PC-9 (cell line): ENCODE data around the gene LAMC1. TPM values are rescaled to one million over a fixed set of nuclear protein-coding genes. Genes with fewer than 3 reads are reported as not detected.
"Not testable (repeated sequence)": the region's sequence is repeated elsewhere in the genome, so short reads cannot be mapped to it uniquely, and the experiment has no call there.

Experiments used
- BruUV-seq: library from RNA; stranded (reverse); fragments of 400-500 nt; replicated peaks from 2 replicates; lab custom pipeline; 2021; lab: Mats Ljungman, UMichigan
- CTCF ChIA-PET: fragments of 300-600 bp; sonication (Branson Sonifier 250); formaldehyde crosslinking; loops from one replicate; lab custom pipeline; 2022; ENCODE audit warnings: antibody characterized with exemption; lab: Charles Lee
- POLR2A ChIA-PET: fragments of 300-600 bp; sonication (Branson Sonifier 250); formaldehyde crosslinking; loops from one replicate; lab custom pipeline; 2022; ENCODE audit warnings: antibody characterized with exemption; ENCODE audit not compliant: unreplicated experiment; lab: Charles Lee
- DNase-seq, 2 experiments: peaks; one replicate each; pipeline versions ENCODE4 v3.0.0 to v3.0.0-alpha.2; 2015 to 2022; ENCODE audit warnings: mixed read lengths in 1 of 2
- H2AFZ ChIP-seq: fragments of 200-600 bp; sonication (generic); 2 replicates; pipeline ENCODE4 v1.8.1; 2017; ENCODE audit warnings: antibody characterized with exemption
- H3F3A ChIP-seq: fragments of 200-600 bp; sonication (generic); 2 replicates; pipeline ENCODE4 v1.8.1; 2017; ENCODE audit warnings: antibody characterized with exemption, mild to moderate bottlenecking, low read depth; ENCODE audit not compliant: insufficient read depth
- H3K27ac ChIP-seq: fragments of 200-600 bp; sonication (generic); 2 replicates; pipeline ENCODE4 v1.6.1; 2016; ENCODE audit warnings: mixed run types
- H3K27me3 ChIP-seq: fragments of 200-600 bp; sonication (generic); 2 replicates; pipeline ENCODE4 v1.6.1; 2016; ENCODE audit warnings: low read depth, mixed run types; ENCODE audit not compliant: insufficient read depth
- H3K36me3 ChIP-seq: fragments of 200-600 bp; sonication (generic); 2 replicates; pipeline ENCODE4 v1.6.1; 2016; ENCODE audit warnings: low read depth, mixed run types
- H3K4me1 ChIP-seq: fragments of 200-600 bp; sonication (generic); replicated peaks from 2 replicates; pipeline ENCODE4 v1.6.1; 2016; ENCODE audit warnings: mixed run types; ENCODE audit not compliant: insufficient read depth
- H3K4me2 ChIP-seq: fragments of 200-600 bp; sonication (generic); 2 replicates; pipeline ENCODE4 v1.6.1; 2017; ENCODE audit warnings: mixed run types
- H3K4me3 ChIP-seq: fragments of 200-600 bp; sonication (generic); 2 replicates; pipeline ENCODE4 v1.6.1; 2016; ENCODE audit warnings: mixed run types
- H3K79me2 ChIP-seq: fragments of 200-600 bp; sonication (generic); 2 replicates; pipeline ENCODE4 v1.6.1; 2017; ENCODE audit warnings: low read depth, mixed run types
- H3K9me2 ChIP-seq: fragments of 200-600 bp; sonication (generic); 2 replicates; pipeline ENCODE4 v1.8.1; 2017; ENCODE audit warnings: mild to moderate bottlenecking; ENCODE audit not compliant: insufficient read depth
- H3K9me3 ChIP-seq: fragments of 200-600 bp; sonication (generic); 2 replicates; pipeline ENCODE4 v1.8.1; 2016; ENCODE audit warnings: low read depth; ENCODE audit not compliant: insufficient read depth
- H4K20me1 ChIP-seq: fragments of 200-600 bp; sonication (generic); 2 replicates; pipeline ENCODE4 v1.8.1; 2017; ENCODE audit not compliant: insufficient read depth
- CTCF ChIP-seq: fragments of 200-600 bp; sonication (generic); conservative IDR thresholded peaks from 2 replicates; pipeline ENCODE4 v1.6.1; 2017; ENCODE audit warnings: mixed run types, antibody characterized with exemption, mild to moderate bottlenecking, moderate library complexity
- EZH2 ChIP-seq: fragments of 200-600 bp; sonication (generic); IDR thresholded peaks from 2 replicates; pipeline ENCODE4 v1.8.0; 2017; ENCODE audit warnings: antibody characterized with exemption, low read depth
- intact Hi-C: fragments of 100-400 bp; cut with micrococcal nuclease; formaldehyde crosslinking; loops from one replicate; pipeline ENCODE4 v1.10.0; 2022; ENCODE audit not compliant: unreplicated experiment
- total RNA-seq: library from RNA; stranded (reverse); gene quantifications from 2 replicates; pipeline ENCODE4 v1.2.3, GENCODE V29; 2021

The LAMC1 gene
- total RNA-seq, 1 experiment from 2014 or later, result 95.5 TPM

DNA sequence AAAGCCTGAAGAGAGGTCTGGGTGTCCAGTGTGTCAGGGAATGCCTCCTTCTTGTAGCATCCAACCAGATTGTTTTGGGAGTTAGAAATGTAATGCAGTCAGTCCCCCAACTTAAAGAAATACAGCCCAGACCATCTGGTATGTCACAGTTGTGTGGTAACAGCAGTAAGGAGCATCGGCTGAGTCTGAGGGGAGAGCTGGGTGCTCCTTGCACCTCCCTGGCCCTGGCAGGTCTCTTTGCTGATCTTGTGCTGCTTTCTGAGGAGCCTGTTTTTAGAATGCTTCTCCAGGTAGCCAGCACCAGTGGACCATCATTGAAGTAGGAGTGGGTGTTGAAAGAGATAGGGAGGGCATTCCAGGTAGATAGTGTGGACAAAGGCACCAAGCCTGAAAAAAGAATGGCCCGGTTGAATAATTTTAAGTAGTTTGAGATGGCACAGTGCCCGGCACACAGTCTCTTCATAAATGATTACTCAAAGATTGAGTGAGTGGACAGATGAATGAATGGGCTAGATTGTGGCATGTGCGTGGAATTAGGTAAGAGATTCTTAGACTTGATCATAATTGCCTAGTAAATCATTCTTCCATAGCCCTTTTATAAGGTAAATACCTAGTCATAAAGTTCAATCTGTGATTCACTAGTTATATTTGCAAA, 46.5 kb downstream of the LAMC1 start:
- Histone ChIP-seq H3K4me1 (peaks cover 13% of the 10 kb centered on the region; the same call in 1 of the 2 replicates), H3K9me3 (no peaks in the 10 kb centered on the region), H3K4me2 (peak overlapping the region; percentile 17; the same call in 1 of the 2 replicates), H3K9me2 (no peaks in the 10 kb centered on the region), H3K27me3 (no peaks in the 10 kb centered on the region), H3K4me3 (no peak overlapping the region), H4K20me1 (peaks cover 7% of the 10 kb centered on the region; the same call in 1 of the 2 replicates), H3K27ac (no peak overlapping the region), H2AFZ (no peak overlapping the region), H3K36me3 (no peaks in the 10 kb centered on the region), H3K79me2 (peaks cover 91% of the 10 kb centered on the region), H3F3A (peaks cover 30% of the 10 kb centered on the region)
- CTCF ChIA-PET, result no interaction called here
- no TSS peak for BruUV-seq
- intact Hi-C loops, result no loop called here
- TF ChIP-seq EZH2 (no peak), CTCF (no peak)
- POLR2A ChIA-PET, result no interaction called here
- peak in 1 of 2 experiments; percentile 78 for DNase-seq

DNA sequence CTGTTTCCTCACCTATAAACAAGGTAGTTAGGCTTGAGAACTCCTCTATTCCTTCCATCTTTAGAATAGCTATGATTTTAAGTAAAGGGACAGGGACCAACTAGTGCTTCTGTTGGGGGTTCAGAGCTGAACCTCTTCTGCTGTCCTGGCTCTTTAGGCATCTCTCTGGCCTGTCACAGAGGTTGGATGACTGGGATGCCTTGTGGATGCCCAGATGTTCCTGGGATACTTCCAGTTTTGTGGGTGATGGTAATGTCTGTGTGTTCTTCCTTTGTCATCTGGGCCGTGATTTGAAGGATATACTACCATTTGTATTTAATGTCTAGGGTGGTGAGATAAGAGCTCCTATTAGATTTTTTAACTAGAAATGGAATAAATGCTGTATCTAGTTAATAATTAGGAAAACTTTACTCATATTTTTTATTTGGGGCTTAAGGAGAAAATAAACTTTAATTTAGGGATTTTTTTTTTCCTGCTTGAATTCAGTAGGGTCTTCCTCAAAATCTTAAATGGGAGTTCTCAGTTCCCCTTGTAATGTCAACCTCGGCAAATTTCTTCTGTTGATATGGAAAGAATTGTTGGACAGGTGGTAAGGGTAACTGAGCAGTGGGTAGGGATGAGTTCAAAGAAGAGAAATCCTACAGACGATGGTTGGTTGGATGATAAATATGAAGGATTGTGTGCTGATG, 47.2 kb downstream of the LAMC1 start:
- Histone ChIP-seq H3K27me3 (no peaks in the 10 kb centered on the region), H3K79me2 (peaks cover 87% of the 10 kb centered on the region), H3F3A (peaks cover 27% of the 10 kb centered on the region), H2AFZ (no peak overlapping the region), H3K36me3 (no peaks in the 10 kb centered on the region), H4K20me1 (peaks cover 7% of the 10 kb centered on the region; the same call in 1 of the 2 replicates), H3K4me1 (peaks cover 13% of the 10 kb centered on the region; the same call in 1 of the 2 replicates), H3K4me2 (no peak overlapping the region), H3K4me3 (no peak overlapping the region), H3K9me3 (no peaks in the 10 kb centered on the region), H3K27ac (no peak overlapping the region), H3K9me2 (no peaks in the 10 kb centered on the region)
- TF ChIP-seq CTCF (no peak), EZH2 (no peak)
- intact Hi-C loops, result no loop called here
- CTCF ChIA-PET, result no interaction called here
- BruUV-seq, result no TSS peak
- no peak for DNase-seq
- POLR2A ChIA-PET, result no interaction called here

GRCh38 chr1:183070923-183071618, 47.9 kb downstream of the LAMC1 start:
- no peak overlapping the region for H3K4me3 ChIP-seq
- CTCF ChIA-PET, result no interaction called here
- no peak overlapping the region for H3K4me2 ChIP-seq
- H3K36me3 ChIP-seq, result no peaks in the 10 kb centered on the region
- H3K9me2 ChIP-seq, result no peaks in the 10 kb centered on the region
- TF ChIP-seq CTCF, result no peak
- TF ChIP-seq EZH2, result no peak
- intact Hi-C loops, result no loop called here
- no peaks in the 10 kb centered on the region for H3K27me3 ChIP-seq
- no TSS peak for BruUV-seq
- no peak for DNase-seq
- H3F3A ChIP-seq, result peaks cover 27% of the 10 kb centered on the region
- no peak overlapping the region for H3K27ac ChIP-seq
- no peak overlapping the region for H2AFZ ChIP-seq
- no peaks in the 10 kb centered on the region for H3K9me3 ChIP-seq
- POLR2A ChIA-PET, result no interaction called here
- peaks cover 80% of the 10 kb centered on the region for H3K79me2 ChIP-seq
- H4K20me1 ChIP-seq, result peaks cover 7% of the 10 kb centered on the region; the same call in 1 of the 2 replicates
- H3K4me1 ChIP-seq, result peaks cover 13% of the 10 kb centered on the region; the same call in 1 of the 2 replicates

DNA sequence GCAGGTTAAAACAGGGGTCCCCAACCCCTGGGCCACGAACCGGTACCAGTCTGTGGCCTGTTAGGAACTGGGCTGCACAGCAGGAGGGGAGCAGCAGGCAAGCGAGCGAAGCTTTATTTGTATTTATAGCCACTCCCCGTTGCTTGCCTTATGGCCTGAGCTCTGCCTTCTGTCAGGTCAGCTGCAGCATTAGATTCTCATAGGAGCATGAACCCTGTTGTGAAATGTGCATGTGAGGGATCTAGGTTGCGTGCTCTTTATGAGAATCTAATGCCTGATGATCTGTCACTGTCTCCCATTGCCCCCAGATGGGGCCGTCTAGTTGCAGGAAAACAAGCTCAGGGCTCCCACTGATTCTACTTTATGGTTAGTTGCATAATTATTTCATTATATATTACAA, 49.4 kb downstream of the LAMC1 start:
- peaks cover 83% of the 10 kb centered on the region for H3K79me2 ChIP-seq
- H3F3A ChIP-seq, result peaks cover 27% of the 10 kb centered on the region
- ChIA-PET POLR2A (interaction anchor here (0.6 kb wide), 2 partner anchors 68 to 820 kb away, joined by 3 read pairs; no protein-coding TSS in a partner anchor), CTCF (interaction anchor here (0.6 kb wide), 1 partner anchor 169 kb away, joined by 4 read pairs; no protein-coding TSS in a partner anchor)
- H3K9me3 ChIP-seq, DNase-seq, H3K27me3 ChIP-seq, BruUV-seq, intact Hi-C loops, H3K4me2 ChIP-seq, H2AFZ ChIP-seq, H4K20me1 ChIP-seq, H3K36me3 ChIP-seq, H3K4me3 ChIP-seq, H3K9me2 ChIP-seq, H3K27ac ChIP-seq: not testable (repeated sequence)
- H3K4me1 ChIP-seq, result peaks cover 13% of the 10 kb centered on the region; the same call in 1 of the 2 replicates
